Measurements from ENCODE around the gene FICD. TPM values are rescaled to one million over a fixed set of nuclear protein-coding genes. Genes with fewer than 3 reads are reported as not detected.

The FICD gene
- total RNA-seq, 1 experiment from 2014 or later: 10.1 TPM

DNA sequence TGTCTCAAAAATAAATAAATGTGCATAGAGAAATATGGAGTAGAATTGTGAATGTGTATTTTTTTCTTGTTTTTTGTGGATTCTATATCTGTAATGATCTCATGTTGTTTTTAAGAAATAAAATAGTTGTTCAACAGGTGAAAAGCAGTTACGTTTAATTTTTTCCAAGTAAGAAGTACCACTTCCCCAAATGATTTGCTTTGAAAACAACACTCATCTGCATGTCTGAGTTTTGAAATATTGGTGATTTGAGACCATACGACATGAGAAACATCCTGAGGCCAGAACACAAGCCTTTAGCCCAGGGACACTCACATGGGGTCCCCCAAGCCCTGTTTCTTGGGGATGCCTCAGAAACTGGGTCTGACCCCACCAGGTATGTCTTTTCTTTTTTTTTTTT, 4.2 kb upstream of the FICD start:
- ChIA-PET CTCF (no interaction called here), POLR2A (no interaction called here)
- DNase-seq (ENCODE audit: low read depth, low spot score) (no peak), ATAC-seq (no peak)
- peaks cover 7% of the 10 kb centered on the region for H3K4me1 ChIP-seq (ENCODE audit: control insufficient read depth, insufficient read depth, low read length)
- intact Hi-C loops (cut with micrococcal nuclease; ENCODE audit: unreplicated experiment): no loop called here
- H3K36me3 ChIP-seq (ENCODE audit: control insufficient read depth, insufficient read depth, low read length): peaks cover 2% of the 10 kb centered on the region; the same call in 1 of the 2 replicates
- no peak overlapping the region for H3K4me3 ChIP-seq (ENCODE audit: low read depth in 2 of 2, low read length in 2 of 2)
- no peaks in the 10 kb centered on the region for H3K27me3 ChIP-seq (ENCODE audit: control insufficient read depth, insufficient read depth, low read length)
- H3K27ac ChIP-seq (ENCODE audit: low read length): no peak overlapping the region
- BruUV-seq (replicated peaks): no TSS peak
- in situ Hi-C loops (cut with HindIII; ENCODE audit: low pct_unique_long_range_greater_than_20kb, low sequenced_read_pairs): no loop called here
- H3K9me3 ChIP-seq (ENCODE audit: control insufficient read depth, insufficient read depth, low read depth, low read length): no peaks in the 10 kb centered on the region
- TF ChIP-seq POLR2AphosphoS5 (IDR thresholded peaks at IDR 0.05; ENCODE audit: low read depth, low read length) (no peak), TCF7L2 (IDR thresholded peaks at IDR 0.05; ENCODE audit: low read depth, low read length) (no peak), SIN3A (IDR thresholded peaks at IDR 0.05; ENCODE audit: borderline replicate concordance, insufficient read depth, low read depth, low read length) (no peak)
- TF ChIP-seq, protein P1, sequence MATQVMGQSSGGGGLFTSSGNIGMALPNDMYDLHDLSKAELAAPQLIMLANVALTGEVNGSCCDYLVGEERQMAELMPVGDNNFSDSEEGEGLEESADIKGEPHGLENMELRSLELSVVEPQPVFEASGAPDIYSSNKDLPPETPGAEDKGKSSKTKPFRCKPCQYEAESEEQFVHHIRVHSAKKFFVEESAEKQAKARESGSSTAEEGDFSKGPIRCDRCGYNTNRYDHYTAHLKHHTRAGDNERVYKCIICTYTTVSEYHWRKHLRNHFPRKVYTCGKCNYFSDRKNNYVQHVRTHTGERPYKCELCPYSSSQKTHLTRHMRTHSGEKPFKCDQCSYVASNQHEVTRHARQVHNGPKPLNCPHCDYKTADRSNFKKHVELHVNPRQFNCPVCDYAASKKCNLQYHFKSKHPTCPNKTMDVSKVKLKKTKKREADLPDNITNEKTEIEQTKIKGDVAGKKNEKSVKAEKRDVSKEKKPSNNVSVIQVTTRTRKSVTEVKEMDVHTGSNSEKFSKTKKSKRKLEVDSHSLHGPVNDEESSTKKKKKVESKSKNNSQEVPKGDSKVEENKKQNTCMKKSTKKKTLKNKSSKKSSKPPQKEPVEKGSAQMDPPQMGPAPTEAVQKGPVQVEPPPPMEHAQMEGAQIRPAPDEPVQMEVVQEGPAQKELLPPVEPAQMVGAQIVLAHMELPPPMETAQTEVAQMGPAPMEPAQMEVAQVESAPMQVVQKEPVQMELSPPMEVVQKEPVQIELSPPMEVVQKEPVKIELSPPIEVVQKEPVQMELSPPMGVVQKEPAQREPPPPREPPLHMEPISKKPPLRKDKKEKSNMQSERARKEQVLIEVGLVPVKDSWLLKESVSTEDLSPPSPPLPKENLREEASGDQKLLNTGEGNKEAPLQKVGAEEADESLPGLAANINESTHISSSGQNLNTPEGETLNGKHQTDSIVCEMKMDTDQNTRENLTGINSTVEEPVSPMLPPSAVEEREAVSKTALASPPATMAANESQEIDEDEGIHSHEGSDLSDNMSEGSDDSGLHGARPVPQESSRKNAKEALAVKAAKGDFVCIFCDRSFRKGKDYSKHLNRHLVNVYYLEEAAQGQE (IDR thresholded peaks at IDR 0.05; ENCODE audit: insufficient read depth in 1 of 2, low read depth in 2 of 2, low read length in 1 of 2): no peak
- TF ChIP-seq, protein P2, sequence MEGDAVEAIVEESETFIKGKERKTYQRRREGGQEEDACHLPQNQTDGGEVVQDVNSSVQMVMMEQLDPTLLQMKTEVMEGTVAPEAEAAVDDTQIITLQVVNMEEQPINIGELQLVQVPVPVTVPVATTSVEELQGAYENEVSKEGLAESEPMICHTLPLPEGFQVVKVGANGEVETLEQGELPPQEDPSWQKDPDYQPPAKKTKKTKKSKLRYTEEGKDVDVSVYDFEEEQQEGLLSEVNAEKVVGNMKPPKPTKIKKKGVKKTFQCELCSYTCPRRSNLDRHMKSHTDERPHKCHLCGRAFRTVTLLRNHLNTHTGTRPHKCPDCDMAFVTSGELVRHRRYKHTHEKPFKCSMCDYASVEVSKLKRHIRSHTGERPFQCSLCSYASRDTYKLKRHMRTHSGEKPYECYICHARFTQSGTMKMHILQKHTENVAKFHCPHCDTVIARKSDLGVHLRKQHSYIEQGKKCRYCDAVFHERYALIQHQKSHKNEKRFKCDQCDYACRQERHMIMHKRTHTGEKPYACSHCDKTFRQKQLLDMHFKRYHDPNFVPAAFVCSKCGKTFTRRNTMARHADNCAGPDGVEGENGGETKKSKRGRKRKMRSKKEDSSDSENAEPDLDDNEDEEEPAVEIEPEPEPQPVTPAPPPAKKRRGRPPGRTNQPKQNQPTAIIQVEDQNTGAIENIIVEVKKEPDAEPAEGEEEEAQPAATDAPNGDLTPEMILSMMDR (IDR thresholded peaks at IDR 0.05): no peak

DNA sequence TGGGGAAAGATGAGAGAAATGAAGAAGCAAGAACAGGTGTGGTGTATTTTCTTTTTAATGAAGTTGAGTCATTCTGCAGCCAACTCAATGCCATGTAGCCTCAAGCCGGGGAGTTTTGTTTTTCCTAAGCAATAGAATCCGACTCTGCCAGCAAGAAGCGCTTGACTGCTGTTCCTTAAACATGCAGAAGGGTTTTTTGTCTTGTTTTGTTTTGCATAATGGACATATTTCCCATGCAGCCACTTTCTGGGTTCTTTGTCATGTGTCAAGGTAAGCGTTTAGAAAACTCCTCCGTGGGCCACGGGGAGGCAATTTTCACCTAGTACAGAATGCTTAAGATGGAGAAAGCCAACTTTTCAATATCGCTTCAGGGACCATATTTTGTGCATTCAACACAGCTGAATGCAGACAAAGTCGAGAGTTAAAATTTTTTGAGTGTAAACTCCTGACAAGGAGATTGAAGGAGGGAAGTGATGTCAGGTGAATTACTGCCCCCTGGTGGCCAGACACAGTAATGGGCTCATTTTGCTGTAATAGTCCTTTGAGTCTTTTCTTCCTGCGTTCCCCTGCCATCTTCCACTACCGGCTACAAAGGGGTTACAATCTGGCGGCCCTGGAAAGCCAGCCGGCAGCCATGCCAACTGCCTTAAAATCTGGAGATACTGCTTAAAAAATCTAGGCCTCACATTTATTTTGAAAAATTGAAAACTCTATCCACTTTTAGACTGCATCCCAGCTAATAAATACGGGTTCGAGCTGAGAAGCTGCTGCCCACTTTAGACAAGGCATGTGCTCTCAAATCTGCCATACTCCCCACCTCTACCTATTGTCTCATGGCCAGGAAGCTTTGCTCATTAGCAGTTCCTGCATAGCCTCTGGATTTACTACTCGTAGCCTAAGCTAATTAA, 3.2 kb upstream of the FICD start:
- no peak; the same call in 1 of the 2 replicates for ATAC-seq

More for the DNA sequence above, 3.2 kb upstream of the FICD start:
- Histone ChIP-seq H3K27me3 (ENCODE audit: control insufficient read depth, insufficient read depth, low read length) (no peaks in the 10 kb centered on the region), H3K36me3 (ENCODE audit: control insufficient read depth, insufficient read depth, low read length) (peaks cover 2% of the 10 kb centered on the region; the same call in 1 of the 2 replicates), H3K27ac (ENCODE audit: low read length) (peak overlapping the region; percentile 32), H3K4me3 (ENCODE audit: low read depth in 2 of 2, low read length in 2 of 2) (no peak overlapping the region), H3K9me3 (ENCODE audit: control insufficient read depth, insufficient read depth, low read depth, low read length) (no peaks in the 10 kb centered on the region), H3K4me1 (ENCODE audit: control insufficient read depth, insufficient read depth, low read length) (peaks cover 13% of the 10 kb centered on the region)
- intact Hi-C loops (cut with micrococcal nuclease; ENCODE audit: unreplicated experiment) (loop anchor here (1.0 kb wide), 2 partner anchors 521 to 594 kb away; no protein-coding TSS in a partner anchor), in situ Hi-C loops (cut with HindIII; ENCODE audit: low pct_unique_long_range_greater_than_20kb, low sequenced_read_pairs) (no loop called here)
- ChIA-PET POLR2A (no interaction called here), CTCF (interaction anchor here (0.6 to 1.0 kb wide), 3 partner anchors 329 to 522 kb away, joined by 3 read pairs; no protein-coding TSS in a partner anchor)
- TF ChIP-seq, protein P2 (IDR thresholded peaks at IDR 0.05): peak; percentile 90
- no peak for TF ChIP-seq POLR2AphosphoS5 (IDR thresholded peaks at IDR 0.05; ENCODE audit: low read depth, low read length)
- DNase-seq (ENCODE audit: low read depth, low spot score): peak; percentile 61
- BruUV-seq (replicated peaks): no TSS peak
